ENCODE data around the gene ZNF672. TPM values are rescaled to one million over a fixed set of nuclear protein-coding genes. Genes with fewer than 3 reads are reported as not detected.

ZNF672 gene
- total and polyA plus RNA-seq, 2 of the 13 experiments (the other 11 are each of a cell fraction or from before 2014, with no cell fraction given) = 17.2 to 22.9 TPM

DNA sequence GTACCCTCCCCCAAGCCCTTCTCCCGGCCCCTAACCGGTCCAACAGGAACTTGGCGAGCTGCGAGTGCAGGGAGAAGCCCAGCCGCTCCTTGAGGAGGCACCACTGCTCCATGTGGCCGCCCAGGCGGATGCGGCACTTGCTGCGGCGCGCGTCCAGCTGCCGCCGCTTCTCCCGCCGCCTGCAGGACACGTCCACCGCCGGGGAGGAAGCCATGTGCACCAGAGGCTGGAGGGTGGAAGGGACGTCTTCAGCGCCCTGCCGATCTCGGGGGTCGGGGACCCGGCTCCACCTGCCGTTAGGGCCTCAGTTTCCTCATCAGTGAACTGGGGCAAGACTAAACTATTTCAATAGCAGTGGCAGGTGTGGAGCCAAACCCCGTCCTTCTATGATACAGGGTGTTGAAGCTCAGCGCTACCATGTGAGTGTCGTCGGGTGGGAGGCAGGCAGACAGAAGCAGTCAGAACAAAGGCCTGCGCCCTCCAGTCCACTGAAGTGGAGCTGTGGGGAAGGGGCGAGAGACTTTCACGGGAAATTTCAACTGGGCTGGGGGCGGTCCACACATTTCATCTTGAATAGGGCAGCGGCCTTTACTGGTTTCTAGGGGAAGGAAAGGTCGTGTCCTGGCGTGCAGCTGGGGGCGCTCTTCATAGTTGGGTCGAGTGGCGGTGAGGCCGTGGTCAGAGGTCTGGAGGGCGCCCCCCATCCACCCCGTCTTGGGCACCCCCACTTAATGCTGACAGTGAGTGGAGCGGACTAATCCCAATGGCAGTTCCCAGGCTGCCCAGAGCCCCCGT is 20.3 kb downstream of the ZNF672 start (continued):
- TF ChIP-seq, protein P1, sequence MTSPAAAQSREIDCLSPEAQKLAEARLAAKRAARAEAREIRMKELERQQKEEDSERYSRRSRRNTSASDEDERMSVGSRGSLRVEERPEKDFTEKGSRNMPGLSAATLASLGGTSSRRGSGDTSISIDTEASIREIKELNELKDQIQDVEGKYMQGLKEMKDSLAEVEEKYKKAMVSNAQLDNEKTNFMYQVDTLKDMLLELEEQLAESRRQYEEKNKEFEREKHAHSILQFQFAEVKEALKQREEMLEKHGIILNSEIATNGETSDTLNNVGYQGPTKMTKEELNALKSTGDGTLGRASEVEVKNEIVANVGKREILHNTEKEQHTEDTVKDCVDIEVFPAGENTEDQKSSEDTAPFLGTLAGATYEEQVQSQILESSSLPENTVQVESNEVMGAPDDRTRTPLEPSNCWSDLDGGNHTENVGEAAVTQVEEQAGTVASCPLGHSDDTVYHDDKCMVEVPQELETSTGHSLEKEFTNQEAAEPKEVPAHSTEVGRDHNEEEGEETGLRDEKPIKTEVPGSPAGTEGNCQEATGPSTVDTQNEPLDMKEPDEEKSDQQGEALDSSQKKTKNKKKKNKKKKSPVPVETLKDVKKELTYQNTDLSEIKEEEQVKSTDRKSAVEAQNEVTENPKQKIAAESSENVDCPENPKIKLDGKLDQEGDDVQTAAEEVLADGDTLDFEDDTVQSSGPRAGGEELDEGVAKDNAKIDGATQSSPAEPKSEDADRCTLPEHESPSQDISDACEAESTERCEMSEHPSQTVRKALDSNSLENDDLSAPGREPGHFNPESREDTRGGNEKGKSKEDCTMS (CRISPR knock-in tag; conservative IDR thresholded peaks at IDR 0.05) = no peak
- TF ChIP-seq, protein P2, sequence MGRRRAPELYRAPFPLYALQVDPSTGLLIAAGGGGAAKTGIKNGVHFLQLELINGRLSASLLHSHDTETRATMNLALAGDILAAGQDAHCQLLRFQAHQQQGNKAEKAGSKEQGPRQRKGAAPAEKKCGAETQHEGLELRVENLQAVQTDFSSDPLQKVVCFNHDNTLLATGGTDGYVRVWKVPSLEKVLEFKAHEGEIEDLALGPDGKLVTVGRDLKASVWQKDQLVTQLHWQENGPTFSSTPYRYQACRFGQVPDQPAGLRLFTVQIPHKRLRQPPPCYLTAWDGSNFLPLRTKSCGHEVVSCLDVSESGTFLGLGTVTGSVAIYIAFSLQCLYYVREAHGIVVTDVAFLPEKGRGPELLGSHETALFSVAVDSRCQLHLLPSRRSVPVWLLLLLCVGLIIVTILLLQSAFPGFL (CRISPR knock-in tag; IDR thresholded peaks at IDR 0.05) = no peak
- TF ChIP-seq, protein P3, sequence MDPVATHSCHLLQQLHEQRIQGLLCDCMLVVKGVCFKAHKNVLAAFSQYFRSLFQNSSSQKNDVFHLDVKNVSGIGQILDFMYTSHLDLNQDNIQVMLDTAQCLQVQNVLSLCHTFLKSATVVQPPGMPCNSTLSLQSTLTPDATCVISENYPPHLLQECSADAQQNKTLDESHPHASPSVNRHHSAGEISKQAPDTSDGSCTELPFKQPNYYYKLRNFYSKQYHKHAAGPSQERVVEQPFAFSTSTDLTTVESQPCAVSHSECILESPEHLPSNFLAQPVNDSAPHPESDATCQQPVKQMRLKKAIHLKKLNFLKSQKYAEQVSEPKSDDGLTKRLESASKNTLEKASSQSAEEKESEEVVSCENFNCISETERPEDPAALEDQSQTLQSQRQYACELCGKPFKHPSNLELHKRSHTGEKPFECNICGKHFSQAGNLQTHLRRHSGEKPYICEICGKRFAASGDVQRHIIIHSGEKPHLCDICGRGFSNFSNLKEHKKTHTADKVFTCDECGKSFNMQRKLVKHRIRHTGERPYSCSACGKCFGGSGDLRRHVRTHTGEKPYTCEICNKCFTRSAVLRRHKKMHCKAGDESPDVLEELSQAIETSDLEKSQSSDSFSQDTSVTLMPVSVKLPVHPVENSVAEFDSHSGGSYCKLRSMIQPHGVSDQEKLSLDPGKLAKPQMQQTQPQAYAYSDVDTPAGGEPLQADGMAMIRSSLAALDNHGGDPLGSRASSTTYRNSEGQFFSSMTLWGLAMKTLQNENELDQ (CRISPR knock-in tag; IDR thresholded peaks at IDR 0.05; ENCODE audit: borderline replicate concordance) = no peak
- TF ChIP-seq BRCA1 (CRISPR knock-in tag; IDR thresholded peaks at IDR 0.05) = no peak
- TF ChIP-seq JUND (CRISPR knock-in tag; IDR thresholded peaks at IDR 0.05) = no peak
- TF ChIP-seq, protein P4, sequence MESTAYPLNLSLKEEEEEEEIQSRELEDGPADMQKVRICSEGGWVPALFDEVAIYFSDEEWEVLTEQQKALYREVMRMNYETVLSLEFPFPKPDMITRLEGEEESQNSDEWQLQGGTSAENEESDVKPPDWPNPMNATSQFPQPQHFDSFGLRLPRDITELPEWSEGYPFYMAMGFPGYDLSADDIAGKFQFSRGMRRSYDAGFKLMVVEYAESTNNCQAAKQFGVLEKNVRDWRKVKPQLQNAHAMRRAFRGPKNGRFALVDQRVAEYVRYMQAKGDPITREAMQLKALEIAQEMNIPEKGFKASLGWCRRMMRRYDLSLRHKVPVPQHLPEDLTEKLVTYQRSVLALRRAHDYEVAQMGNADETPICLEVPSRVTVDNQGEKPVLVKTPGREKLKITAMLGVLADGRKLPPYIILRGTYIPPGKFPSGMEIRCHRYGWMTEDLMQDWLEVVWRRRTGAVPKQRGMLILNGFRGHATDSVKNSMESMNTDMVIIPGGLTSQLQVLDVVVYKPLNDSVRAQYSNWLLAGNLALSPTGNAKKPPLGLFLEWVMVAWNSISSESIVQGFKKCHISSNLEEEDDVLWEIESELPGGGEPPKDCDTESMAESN (CRISPR knock-in tag; conservative IDR thresholded peaks at IDR 0.05) = no peak
- no peak for TF ChIP-seq NFKBIZ (CRISPR knock-in tag; IDR thresholded peaks at IDR 0.05)
- TF ChIP-seq, protein P5, sequence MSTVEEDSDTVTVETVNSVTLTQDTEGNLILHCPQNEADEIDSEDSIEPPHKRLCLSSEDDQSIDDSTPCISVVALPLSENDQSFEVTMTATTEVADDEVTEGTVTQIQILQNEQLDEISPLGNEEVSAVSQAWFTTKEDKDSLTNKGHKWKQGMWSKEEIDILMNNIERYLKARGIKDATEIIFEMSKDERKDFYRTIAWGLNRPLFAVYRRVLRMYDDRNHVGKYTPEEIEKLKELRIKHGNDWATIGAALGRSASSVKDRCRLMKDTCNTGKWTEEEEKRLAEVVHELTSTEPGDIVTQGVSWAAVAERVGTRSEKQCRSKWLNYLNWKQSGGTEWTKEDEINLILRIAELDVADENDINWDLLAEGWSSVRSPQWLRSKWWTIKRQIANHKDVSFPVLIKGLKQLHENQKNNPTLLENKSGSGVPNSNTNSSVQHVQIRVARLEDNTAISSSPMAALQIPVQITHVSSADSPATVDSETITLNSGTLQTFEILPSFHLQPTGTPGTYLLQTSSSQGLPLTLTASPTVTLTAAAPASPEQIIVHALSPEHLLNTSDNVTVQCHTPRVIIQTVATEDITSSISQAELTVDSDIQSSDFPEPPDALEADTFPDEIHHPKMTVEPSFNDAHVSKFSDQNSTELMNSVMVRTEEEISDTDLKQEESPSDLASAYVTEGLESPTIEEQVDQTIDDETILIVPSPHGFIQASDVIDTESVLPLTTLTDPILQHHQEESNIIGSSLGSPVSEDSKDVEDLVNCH (CRISPR knock-in tag; IDR thresholded peaks at IDR 0.05) = 0 out of 2 replicates have a peak, but pooled peaks have one; percentile 24
- 0 out of 2 replicates have a peak, but pooled peaks have one; percentile 5 for TF ChIP-seq ZNF772 (CRISPR knock-in tag; IDR thresholded peaks at IDR 0.05)
- TF ChIP-seq ZNF629 (CRISPR knock-in tag; conservative IDR thresholded peaks at IDR 0.05) = peak; percentile 7; the same call in 1 of the 2 replicates
- TF ChIP-seq KDM3A (CRISPR knock-in tag; IDR thresholded peaks at IDR 0.05; ENCODE audit: low read depth) = no peak
- TF ChIP-seq, protein P6, sequence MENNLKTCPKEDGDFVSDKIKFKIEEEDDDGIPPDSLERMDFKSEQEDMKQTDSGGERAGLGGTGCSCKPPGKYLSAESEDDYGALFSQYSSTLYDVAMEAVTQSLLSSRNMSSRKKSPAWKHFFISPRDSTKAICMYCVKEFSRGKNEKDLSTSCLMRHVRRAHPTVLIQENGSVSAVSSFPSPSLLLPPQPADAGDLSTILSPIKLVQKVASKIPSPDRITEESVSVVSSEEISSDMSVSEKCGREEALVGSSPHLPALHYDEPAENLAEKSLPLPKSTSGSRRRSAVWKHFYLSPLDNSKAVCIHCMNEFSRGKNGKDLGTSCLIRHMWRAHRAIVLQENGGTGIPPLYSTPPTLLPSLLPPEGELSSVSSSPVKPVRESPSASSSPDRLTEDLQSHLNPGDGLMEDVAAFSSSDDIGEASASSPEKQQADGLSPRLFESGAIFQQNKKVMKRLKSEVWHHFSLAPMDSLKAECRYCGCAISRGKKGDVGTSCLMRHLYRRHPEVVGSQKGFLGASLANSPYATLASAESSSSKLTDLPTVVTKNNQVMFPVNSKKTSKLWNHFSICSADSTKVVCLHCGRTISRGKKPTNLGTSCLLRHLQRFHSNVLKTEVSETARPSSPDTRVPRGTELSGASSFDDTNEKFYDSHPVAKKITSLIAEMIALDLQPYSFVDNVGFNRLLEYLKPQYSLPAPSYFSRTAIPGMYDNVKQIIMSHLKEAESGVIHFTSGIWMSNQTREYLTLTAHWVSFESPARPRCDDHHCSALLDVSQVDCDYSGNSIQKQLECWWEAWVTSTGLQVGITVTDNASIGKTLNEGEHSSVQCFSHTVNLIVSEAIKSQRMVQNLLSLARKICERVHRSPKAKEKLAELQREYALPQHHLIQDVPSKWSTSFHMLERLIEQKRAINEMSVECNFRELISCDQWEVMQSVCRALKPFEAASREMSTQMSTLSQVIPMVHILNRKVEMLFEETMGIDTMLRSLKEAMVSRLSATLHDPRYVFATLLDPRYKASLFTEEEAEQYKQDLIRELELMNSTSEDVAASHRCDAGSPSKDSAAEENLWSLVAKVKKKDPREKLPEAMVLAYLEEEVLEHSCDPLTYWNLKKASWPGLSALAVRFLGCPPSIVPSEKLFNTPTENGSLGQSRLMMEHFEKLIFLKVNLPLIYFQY (CRISPR knock-in tag; IDR thresholded peaks at IDR 0.05; ENCODE audit: borderline replicate concordance) = 0 out of 2 replicates have a peak, but pooled peaks have one; percentile 12

All from HepG2 (cell line).